A549 (cell line): ENCODE measurements around the gene MYOD1.

Experiments used
- CTCF ChIP-seq: fragments of >200 bp; sonication (Bioruptor Twin); formaldehyde crosslinking; IDR thresholded peaks from 3 replicates; pipeline ENCODE4 v1.5.1; 2016
- E2F6 ChIP-seq: IDR thresholded peaks from 2 replicates; pipeline ENCODE4 v1.6.1; 2012; ENCODE audit warnings: low read depth, borderline replicate concordance
- JUNB ChIP-seq: fragments of >200 bp; sonication (Bioruptor Twin); formaldehyde crosslinking; IDR thresholded peaks from 2 replicates; pipeline ENCODE4 v1.6.1; 2016
- PBX3 ChIP-seq: IDR thresholded peaks from 2 replicates; pipeline ENCODE4 v1.6.1; 2012
- USF2 ChIP-seq: fragments of 450-650 bp; IDR thresholded peaks from 2 replicates; pipeline ENCODE4 v1.6.1; 2014; ENCODE audit warnings: antibody characterized with exemption

GRCh38 chr11:17753153-17753552 is 33.8 kb downstream of the MYOD1 start:
- TF ChIP-seq CTCF (no peak), E2F6 (no peak), JUNB (no peak), PBX3 (no peak), USF2 (no peak)
